Pancreas (tissue), 10 donors: Measurements from ENCODE around the gene ANKS6. TPM values are rescaled to one million over a fixed set of nuclear protein-coding genes. Genes with fewer than 3 reads are reported as not detected.
A peak's percentile ranks its signal among the peaks of the same experiment; 100 is the strongest.

Experiments used
- ATAC-seq, 4 donors: fragments of 200-7000 bp; cut with Tn5 transposase; one replicate each; pipeline versions ENCODE4 v1.8.0 to v1.9.1; 2020; ENCODE audit warnings: mild to moderate bottlenecking in 4 of 4, moderate library complexity in 4 of 4
- DNase-seq, 6 donors: peaks; one replicate each; pipeline ENCODE4 v3.0.0-alpha.2; 2020
- FAIRE-seq: peaks from 2 replicates; lab custom pipeline; 2012; peaks lifted over from hg19 to GRCh38; lab: Jason Lieb, UNC
- H3K27ac ChIP-seq, 4 donors: fragments of 200-600 bp; sonication (generic); 1 replicate in 3 of 4; 2 replicates in 1 of 4; pipeline versions ENCODE4 v1.5.0 to v1.8.0; 2020
- H3K27me3 ChIP-seq, 4 donors: fragments of 200-600 bp; one replicate each; pipeline ENCODE4 v1.8.0; 2021
- H3K36me3 ChIP-seq, 3 donors: fragments of 200-600 bp; sonication (generic) in 1 of 3; one replicate each; pipeline versions ENCODE4 v1.5.0 to v1.8.0; 2020 to 2021
- H3K4me1 ChIP-seq, 3 donors: fragments of 200-600 bp; one replicate each; pipeline ENCODE4 v1.8.0; 2021
- H3K4me3 ChIP-seq, 4 donors: fragments of 200-600 bp; sonication (generic) in 2 of 4; one replicate each; pipeline versions ENCODE4 v1.5.0 to v1.8.0; 2020 to 2021
- H3K9me3 ChIP-seq, 4 donors: fragments of 200-600 bp; one replicate each; pipeline ENCODE4 v1.8.0; 2021
- CTCF ChIP-seq, 4 donors: fragments of 200-600 bp; sonication (generic) in 3 of 4; IDR thresholded peaks; one replicate each; pipeline versions ENCODE4 v1.5.0 to v1.8.0; 2021; ENCODE audit warnings: antibody characterized with exemption in 4 of 4
- WGBS, 2 donors: extraction: QIAGEN DNeasy Blood & Tissue Kit; methylation state at CpG; one replicate each; pipeline ENCODE4 v1.1.7; 2013; 5-methylcytosine and 5-hydroxymethylcytosine counted together
- intact Hi-C, 3 donors: fragments of 100-400 bp; cut with DNase I; formaldehyde crosslinking; loops; one replicate each; pipeline versions ENCODE4 v1.11.1 to v1.14.2; 2022
- polyA plus RNA-seq, 2 donors: library from polyadenylated mRNA; stranded (reverse); fragments of 200-250 nt; gene quantifications; one replicate each; pipeline ENCODE4 v1.2.3, GENCODE V29; 2013
- total RNA-seq, 6 donors: library from RNA; stranded (reverse); fragmentation: NEBNext Ultra II Directional in 4 of 6; extraction: Animal tissue kit (Norgen Biotek cat#: 25700) in 4 of 6; gene quantifications; one replicate each; pipeline versions ENCODE4 v1.2.1 to v1.2.4, GENCODE V29; 2021 to 2023
- donor health status: healthy with polysubstance abuse.
- donor health status: DM: no; HTN: no; CAD: no; lungs with moderate emphysema.
- donor health status: DM: no; HTN: no; CAD: no.
- donor health status: control.
- donor health status: control.
- donor health status: Bipolar disorder and iron deficiency.
- donor health status: DM: yes; HTN: yes; CAD: no.
- donor health status: DM: no; HTN: no; CAD: no.
- donor health status: DM: no; HTN: no; CAD: no.
- donor health status: DM: yes; HTN: yes; CAD: no.

Gene ANKS6
- total and polyA plus RNA-seq, 8 donors = 10.6 to 20.6 (median 12.3) TPM

GRCh38 chr9:98740226-98740881 is 56.0 kb downstream of the ANKS6 start:
- no peak for ATAC-seq

GRCh38 chr9:98738741-98739140 is 57.6 kb downstream of the ANKS6 start:
- no peak for FAIRE-seq
- WGBS, 2 donors = 98% methylated on average over 3 of the region's 3 CpGs
- no peak for DNase-seq
- intact Hi-C loops = no loop called here
- Histone ChIP-seq H3K27me3 (no peaks in the 10 kb centered on the region), H3K36me3 (peaks cover 0 to 5% (median 3%) of the 10 kb centered on the region in 3 donors), H3K9me3 (no peaks in the 10 kb centered on the region), H3K4me1 (no peaks in the 10 kb centered on the region), H3K27ac (no peak overlapping the region), H3K4me3 (no peak overlapping the region)
- no peak for ATAC-seq
- no peak for TF ChIP-seq CTCF (IDR thresholded peaks at IDR 0.05)

More at GRCh38 chr9:98740226-98740881, 56.0 kb downstream of the ANKS6 start:
- H3K36me3 ChIP-seq = peaks cover 0 to 5% (median 3%) of the 10 kb centered on the region in 3 donors
- no peaks in the 10 kb centered on the region for H3K4me1 ChIP-seq
- H3K27me3 ChIP-seq = no peaks in the 10 kb centered on the region
- H3K9me3 ChIP-seq = no peaks in the 10 kb centered on the region
- intact Hi-C loops = no loop called here
- no peak for TF ChIP-seq CTCF (IDR thresholded peaks at IDR 0.05)
- no peak for FAIRE-seq
- no peak for DNase-seq
- 93% methylated on average over 8 of the region's 8 CpGs for WGBS, 2 donors
- no peak overlapping the region for H3K4me3 ChIP-seq
- H3K27ac ChIP-seq = no peak overlapping the region

- no peak for FAIRE-seq
- Histone ChIP-seq H3K36me3 (peaks cover 0 to 5% (median 3%) of the 10 kb centered on the region in 3 donors), H3K4me3 (no peak overlapping the region), H3K9me3 (no peaks in the 10 kb centered on the region), H3K4me1 (no peaks in the 10 kb centered on the region), H3K27me3 (no peaks in the 10 kb centered on the region), H3K27ac (no peak overlapping the region)
- intact Hi-C loops = no loop called here
- 69 to 75% methylated on average over 12 of the region's 12 CpGs for WGBS, 2 donors
- no peak for DNase-seq
- peak in 1 of 4 donors; percentile 23 for ATAC-seq
- no peak for TF ChIP-seq CTCF (IDR thresholded peaks at IDR 0.05)
Observed at GRCh38 chr9:98736226-98736625, 60.1 kb downstream of the ANKS6 start.

- Histone ChIP-seq H3K4me3 (no peak overlapping the region), H3K4me1 (no peaks in the 10 kb centered on the region), H3K36me3 (peaks cover 0 to 5% (median 3%) of the 10 kb centered on the region in 3 donors), H3K27ac (no peak overlapping the region), H3K9me3 (no peaks in the 10 kb centered on the region), H3K27me3 (no peaks in the 10 kb centered on the region)
- ATAC-seq (no peak), DNase-seq (no peak), FAIRE-seq (no peak)
- intact Hi-C loops = no loop called here
- WGBS, 2 donors = 91 to 96% methylated on average over 9 of the region's 9 CpGs
- TF ChIP-seq CTCF (IDR thresholded peaks at IDR 0.05) = no peak
Observed at GRCh38 chr9:98732801-98733200, 63.6 kb downstream of the ANKS6 start.

- no peak for TF ChIP-seq CTCF (IDR thresholded peaks at IDR 0.05)
- H3K9me3 ChIP-seq = no peaks in the 10 kb centered on the region
- no peak for FAIRE-seq
- ATAC-seq = no peak
- DNase-seq = no peak
- H3K4me3 ChIP-seq = no peak overlapping the region
- H3K27me3 ChIP-seq = no peaks in the 10 kb centered on the region
- H3K36me3 ChIP-seq = peaks cover 0 to 5% (median 3%) of the 10 kb centered on the region in 3 donors
- H3K27ac ChIP-seq = no peak overlapping the region
- no peaks in the 10 kb centered on the region for H3K4me1 ChIP-seq
- intact Hi-C loops = no loop called here
- 83 to 89% methylated on average over 10 of the region's 10 CpGs for WGBS, 2 donors
Observed at GRCh38 chr9:98732091-98732490, 64.3 kb downstream of the ANKS6 start.
